ENCODE results near the gene HLCS. TPM values are rescaled to one million over a fixed set of nuclear protein-coding genes. Genes with fewer than 3 reads are reported as not detected.

Gene HLCS
- total and polyA plus RNA-seq, 4 experiments from 2014 or later = 8.3 to 14.7 (median 11.3) TPM

DNA sequence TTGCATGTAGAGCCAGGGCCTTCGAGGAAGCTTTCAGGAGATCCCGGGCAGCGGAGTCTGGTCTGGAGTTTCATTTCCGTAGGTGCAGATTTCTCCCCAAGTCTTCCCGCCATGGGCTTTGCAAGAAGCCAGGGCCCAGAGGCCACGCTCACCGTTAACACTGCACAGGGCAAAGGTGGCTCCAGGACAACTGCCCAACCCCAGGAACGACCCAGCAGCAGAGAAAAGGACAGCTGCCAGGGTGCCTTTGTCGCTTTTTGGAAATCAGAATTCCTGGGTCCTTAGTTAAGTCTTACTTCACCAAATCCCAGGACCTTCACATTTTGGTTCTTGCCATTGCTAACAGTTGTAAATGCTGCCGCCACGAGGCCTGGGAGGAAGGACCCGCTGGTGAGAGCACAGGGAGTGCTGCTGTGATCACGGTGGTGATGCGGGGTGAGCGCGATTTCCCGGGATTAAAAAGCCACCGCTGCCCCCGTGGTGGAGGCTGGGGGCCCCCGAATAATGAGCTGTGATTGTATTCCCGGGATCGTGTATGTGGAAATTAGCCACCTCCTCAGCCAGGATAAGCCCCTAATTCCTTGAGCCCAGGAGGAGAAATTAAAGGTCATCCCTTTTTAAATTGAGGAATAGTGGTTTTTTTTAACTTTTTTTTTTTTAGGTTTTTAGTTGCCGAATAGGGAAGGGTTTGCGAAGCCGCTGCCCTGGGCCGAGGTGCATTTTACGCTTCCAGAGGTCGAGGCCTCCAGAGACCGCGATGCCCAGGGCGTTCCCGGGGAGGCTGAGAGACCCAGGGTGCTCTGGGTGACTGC is 259.3 kb downstream of the HLCS start:
- Histone ChIP-seq H3K9me3 (ENCODE audit: control insufficient read depth in 1 of 2, low read length in 2 of 2) (no peaks in the 10 kb centered on the region), H3K36me3 (ENCODE audit: insufficient read depth, low read length) (no peaks in the 10 kb centered on the region), H3K4me1 (ENCODE audit: insufficient read depth, low read length) (peaks cover 26% of the 10 kb centered on the region), H3K27ac (ENCODE audit: low read depth, low read length) (no peak overlapping the region), H3K27me3 (ENCODE audit: insufficient read depth, low read length) (peaks cover 41% of the 10 kb centered on the region), H3K4me3 (ENCODE audit: low read length in 2 of 2) (no peak overlapping the region)
- no peak for DNase-seq
- Mint-ChIP-seq H3K27me3 (peaks cover 57 to 62% of the 10 kb centered on the region in 2 donors), H3K36me3 (no peaks in the 10 kb centered on the region), H3K4me3 (peak overlapping the region in 4 of 8 donors; percentile 52 to 72 (median 58)), H3K27ac (no peak overlapping the region), H3K4me1 (peaks cover 8 to 46% (median 29%) of the 10 kb centered on the region in 4 donors), H3K9me3 (no peaks in the 10 kb centered on the region)
- ChIA-PET CTCF (ENCODE audit: partially characterized antibody) (no interaction called here), POLR2A (ENCODE audit: partially characterized antibody) (no interaction called here)
- intact Hi-C loops (cut with micrococcal nuclease) = no loop called here

DNA sequence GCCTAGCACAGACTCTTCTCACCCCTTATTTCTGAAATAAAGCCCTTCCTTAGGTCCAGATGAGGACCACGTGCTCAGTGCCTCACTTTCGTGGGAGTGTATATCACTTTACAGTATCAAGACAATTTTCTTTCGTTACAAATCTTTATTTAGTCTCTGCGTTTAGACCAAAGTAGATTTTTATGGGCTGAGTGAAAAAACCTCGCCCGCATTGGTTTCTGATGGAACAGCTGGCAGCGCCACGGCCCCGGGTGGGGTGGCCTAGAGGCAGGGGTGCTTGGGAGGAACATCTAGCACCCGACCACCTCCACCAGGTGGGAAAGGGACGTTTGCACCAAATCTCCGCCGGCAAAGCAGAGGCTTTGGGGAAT is 260.0 kb downstream of the HLCS start:
- CTCF ChIA-PET (ENCODE audit: partially characterized antibody) = no interaction called here
- no peaks in the 10 kb centered on the region for H3K9me3 Mint-ChIP-seq

DNA sequence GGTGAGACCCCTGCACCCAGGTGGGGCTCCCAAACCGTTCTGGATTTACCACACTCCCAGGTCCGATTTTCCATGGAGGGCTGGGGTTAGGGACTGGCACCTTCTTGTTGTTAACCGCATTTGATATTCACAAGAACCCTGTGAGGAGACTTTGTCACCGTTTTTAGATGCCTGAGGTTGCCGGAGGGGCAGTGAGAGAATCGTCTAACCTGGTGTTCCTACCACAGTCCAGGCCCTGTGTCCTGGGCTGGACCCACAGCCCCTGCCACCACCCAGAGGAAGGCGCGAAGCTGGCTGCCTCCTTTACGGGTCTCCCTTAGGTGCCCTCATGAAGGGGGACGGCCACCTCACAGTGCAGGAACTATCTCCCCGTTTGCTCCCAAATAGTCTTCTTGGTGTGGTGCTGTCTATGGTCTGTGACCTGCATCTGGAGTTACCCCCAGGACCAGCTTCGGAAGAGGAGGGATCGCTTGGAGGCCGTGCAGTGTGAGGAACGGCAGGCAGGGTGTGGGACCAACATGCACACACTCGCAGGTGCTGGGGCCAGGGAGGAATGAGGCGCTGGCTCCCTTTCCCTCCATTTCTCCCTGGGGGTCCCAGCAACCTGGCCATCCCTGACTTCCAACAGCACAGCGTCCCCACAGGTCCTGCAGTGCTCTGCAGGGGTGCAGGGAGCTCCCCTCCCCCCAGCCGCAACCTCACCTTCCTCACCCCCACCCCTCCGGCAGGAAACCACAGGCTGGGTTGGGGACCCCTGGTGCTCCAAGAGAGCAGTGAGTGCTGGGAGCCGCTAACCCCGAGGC is 260.6 kb downstream of the HLCS start:
- Mint-ChIP-seq H3K9me3 (no peaks in the 10 kb centered on the region), H3K27ac (no peak overlapping the region), H3K4me1 (peaks cover 10 to 52% (median 35%) of the 10 kb centered on the region in 4 donors), H3K4me3 (peak overlapping the region in 7 of 8 donors; percentile 29 to 72 (median 57)), H3K27me3 (peaks cover 60 to 62% of the 10 kb centered on the region in 2 donors), H3K36me3 (no peaks in the 10 kb centered on the region)
- no peak overlapping the region for H3K4me3 ChIP-seq (ENCODE audit: low read length in 2 of 2)
- peaks cover 30% of the 10 kb centered on the region for H3K4me1 ChIP-seq (ENCODE audit: insufficient read depth, low read length)
- CTCF ChIA-PET (ENCODE audit: partially characterized antibody) = no interaction called here
- intact Hi-C loops (cut with micrococcal nuclease) = no loop called here
- POLR2A ChIA-PET (ENCODE audit: partially characterized antibody) = no interaction called here
- no peaks in the 10 kb centered on the region for H3K36me3 ChIP-seq (ENCODE audit: insufficient read depth, low read length)
- H3K27me3 ChIP-seq (ENCODE audit: insufficient read depth, low read length) = peaks cover 41% of the 10 kb centered on the region
- no peak for DNase-seq
- no peaks in the 10 kb centered on the region for H3K9me3 ChIP-seq (ENCODE audit: control insufficient read depth in 1 of 2, low read length in 2 of 2)
- no peak overlapping the region for H3K27ac ChIP-seq (ENCODE audit: low read depth, low read length)

More for the DNA sequence above, 260.0 kb downstream of the HLCS start:
- H3K4me3 Mint-ChIP-seq = peak overlapping the region in 7 of 8 donors; percentile 29 to 72 (median 57)
- no peak overlapping the region for H3K4me3 ChIP-seq (ENCODE audit: low read length in 2 of 2)
- H3K9me3 ChIP-seq (ENCODE audit: control insufficient read depth in 1 of 2, low read length in 2 of 2) = no peaks in the 10 kb centered on the region
- no peaks in the 10 kb centered on the region for H3K36me3 Mint-ChIP-seq
- no peaks in the 10 kb centered on the region for H3K36me3 ChIP-seq (ENCODE audit: insufficient read depth, low read length)
- no peak overlapping the region for H3K27ac ChIP-seq (ENCODE audit: low read depth, low read length)
- H3K4me1 ChIP-seq (ENCODE audit: insufficient read depth, low read length) = peaks cover 26% of the 10 kb centered on the region
- peaks cover 10 to 50% (median 34%) of the 10 kb centered on the region in 4 donors for H3K4me1 Mint-ChIP-seq
- intact Hi-C loops (cut with micrococcal nuclease) = no loop called here
- H3K27me3 ChIP-seq (ENCODE audit: insufficient read depth, low read length) = peaks cover 47% of the 10 kb centered on the region
- peaks cover 64 to 66% of the 10 kb centered on the region in 2 donors for H3K27me3 Mint-ChIP-seq
- POLR2A ChIA-PET (ENCODE audit: partially characterized antibody) = no interaction called here
- H3K27ac Mint-ChIP-seq = no peak overlapping the region
- no peak for DNase-seq

DNA sequence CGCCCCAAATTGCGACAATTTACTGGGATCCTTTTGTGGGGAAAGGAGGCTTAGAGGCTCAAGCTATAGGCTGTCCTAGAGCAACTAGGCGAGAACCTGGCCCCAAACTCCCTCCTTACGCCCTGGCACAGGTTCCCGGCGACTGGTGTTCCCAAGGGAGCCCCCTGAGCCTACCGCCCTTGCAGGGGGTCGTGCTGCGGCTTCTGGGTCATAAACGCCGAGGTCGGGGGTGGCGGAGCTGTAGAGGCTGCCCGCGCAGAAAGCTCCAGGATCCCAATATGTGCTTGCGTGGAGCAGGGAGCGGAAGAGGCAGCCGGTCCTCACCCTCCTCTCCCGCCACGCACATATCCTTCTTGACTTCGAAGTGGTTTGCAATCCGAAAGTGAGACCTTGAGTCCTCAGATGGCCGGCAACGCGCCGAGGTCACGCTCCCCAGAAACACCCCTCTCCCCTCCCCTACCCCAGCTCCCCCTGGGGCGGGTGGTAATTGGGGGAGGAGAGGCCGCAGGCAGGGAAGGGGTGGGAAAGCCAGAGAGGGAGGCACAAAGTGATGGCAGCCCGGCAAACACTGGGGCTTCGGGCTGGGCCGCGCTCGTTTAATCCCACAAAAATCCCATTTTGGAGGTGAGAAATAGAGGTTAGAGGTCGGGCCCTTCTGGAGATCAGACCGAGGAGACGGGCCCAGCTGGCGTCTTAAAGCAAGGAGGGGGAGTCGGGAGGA is 261.4 kb downstream of the HLCS start:
- Mint-ChIP-seq H3K36me3 (no peaks in the 10 kb centered on the region), H3K4me3 (peak overlapping the region in 3 of 8 donors; percentile 35 to 59 (median 51)), H3K27me3 (peaks cover 61 to 64% of the 10 kb centered on the region in 2 donors), H3K9me3 (no peaks in the 10 kb centered on the region), H3K27ac (no peak overlapping the region), H3K4me1 (peaks cover 13 to 55% (median 37%) of the 10 kb centered on the region in 4 donors)
- Histone ChIP-seq H3K27me3 (ENCODE audit: insufficient read depth, low read length) (peaks cover 36% of the 10 kb centered on the region), H3K9me3 (ENCODE audit: control insufficient read depth in 1 of 2, low read length in 2 of 2) (no peaks in the 10 kb centered on the region), H3K4me1 (ENCODE audit: insufficient read depth, low read length) (peaks cover 36% of the 10 kb centered on the region), H3K27ac (ENCODE audit: low read depth, low read length) (no peak overlapping the region), H3K4me3 (ENCODE audit: low read length in 2 of 2) (no peak overlapping the region), H3K36me3 (ENCODE audit: insufficient read depth, low read length) (no peaks in the 10 kb centered on the region)
- DNase-seq = no peak
- CTCF ChIA-PET (ENCODE audit: partially characterized antibody) = no interaction called here
- intact Hi-C loops (cut with micrococcal nuclease) = no loop called here
- POLR2A ChIA-PET (ENCODE audit: partially characterized antibody) = no interaction called here

DNA sequence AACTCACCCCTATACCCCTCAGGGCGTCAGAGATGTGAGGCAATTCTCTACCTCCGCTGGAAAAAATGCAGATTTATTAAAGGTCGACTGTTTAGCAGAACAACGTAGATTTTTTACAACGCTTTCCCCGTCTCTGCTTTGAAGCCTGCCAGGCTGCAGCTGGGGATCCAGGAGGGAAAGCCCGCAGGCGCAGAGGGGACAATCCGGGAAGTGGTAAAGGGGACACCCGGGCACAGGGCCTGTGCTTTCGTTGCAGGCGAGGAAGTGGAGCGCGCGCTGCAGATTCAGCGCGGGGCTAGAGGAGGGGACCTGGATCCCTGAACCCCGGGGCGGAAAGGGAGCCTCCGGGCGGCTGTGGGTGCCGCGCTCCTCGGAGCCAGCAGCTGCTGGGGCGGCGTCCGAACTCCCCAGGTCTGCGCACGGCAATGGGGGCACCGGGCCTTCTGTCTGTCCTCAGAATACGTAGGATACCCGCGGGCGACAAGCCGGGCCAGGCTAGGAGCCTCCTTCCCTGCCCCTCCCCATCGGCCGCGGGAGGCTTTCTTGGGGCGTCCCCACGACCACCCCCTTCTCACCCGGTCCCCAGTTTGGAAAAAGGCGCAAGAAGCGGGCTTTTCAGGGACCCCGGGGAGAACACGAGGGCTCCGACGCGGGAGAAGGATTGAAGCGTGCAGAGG is 262.1 kb downstream of the HLCS start:
- DNase-seq = no peak
- Histone ChIP-seq H3K27me3 (ENCODE audit: insufficient read depth, low read length) (peaks cover 37% of the 10 kb centered on the region), H3K4me3 (ENCODE audit: low read length in 2 of 2) (no peak overlapping the region), H3K27ac (ENCODE audit: low read depth, low read length) (no peak overlapping the region), H3K4me1 (ENCODE audit: insufficient read depth, low read length) (peaks cover 40% of the 10 kb centered on the region), H3K9me3 (ENCODE audit: control insufficient read depth in 1 of 2, low read length in 2 of 2) (no peaks in the 10 kb centered on the region), H3K36me3 (ENCODE audit: insufficient read depth, low read length) (no peaks in the 10 kb centered on the region)
- Mint-ChIP-seq H3K27me3 (peaks cover 58 to 64% of the 10 kb centered on the region in 2 donors), H3K36me3 (no peaks in the 10 kb centered on the region), H3K4me3 (peak overlapping the region in 2 of 8 donors; percentile 30 to 33), H3K4me1 (peaks cover 14 to 51% (median 35%) of the 10 kb centered on the region in 4 donors), H3K9me3 (no peaks in the 10 kb centered on the region), H3K27ac (no peak overlapping the region)
- intact Hi-C loops (cut with micrococcal nuclease) = no loop called here
- ChIA-PET POLR2A (ENCODE audit: partially characterized antibody) (no interaction called here), CTCF (ENCODE audit: partially characterized antibody) (no interaction called here)

DNA sequence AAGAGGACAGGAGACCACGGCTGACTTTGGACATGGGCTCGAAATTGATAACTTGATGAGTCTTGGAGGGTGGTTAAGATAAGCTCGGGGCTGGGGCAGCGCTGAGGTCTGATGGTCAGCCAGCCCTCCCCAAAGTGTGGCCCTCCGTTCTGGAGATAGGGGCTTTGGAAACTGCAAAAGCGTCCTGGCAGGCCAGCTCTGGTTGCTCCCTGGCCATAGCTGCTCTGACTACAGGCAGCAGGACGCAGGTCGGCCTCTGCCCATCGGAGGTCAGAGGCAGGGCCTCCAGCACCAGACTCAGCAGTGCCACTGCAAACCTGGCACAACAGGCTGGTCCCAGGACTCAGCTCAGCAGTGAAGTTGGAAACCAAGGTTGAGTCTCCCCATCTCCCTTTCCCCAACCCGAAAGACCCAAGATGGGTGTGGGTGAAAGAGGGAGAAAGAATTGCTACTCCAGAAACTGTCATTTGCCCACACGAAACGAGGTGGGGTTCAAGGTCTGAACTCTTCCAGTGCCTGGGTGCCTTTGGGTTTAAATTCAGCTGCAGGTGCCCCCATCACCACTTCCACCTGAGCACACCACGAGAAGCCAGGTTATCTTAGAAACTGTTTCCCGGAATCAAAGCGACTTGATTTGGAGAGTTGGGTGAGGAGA is 262.7 kb downstream of the HLCS start:
- ChIA-PET POLR2A (ENCODE audit: partially characterized antibody) (no interaction called here), CTCF (ENCODE audit: partially characterized antibody) (no interaction called here)
- no peaks in the 10 kb centered on the region for H3K9me3 Mint-ChIP-seq
- H3K27ac ChIP-seq (ENCODE audit: low read depth, low read length) = no peak overlapping the region
- peak overlapping the region in 1 of 8 donors; percentile 30 for H3K4me3 Mint-ChIP-seq
- H3K27me3 ChIP-seq (ENCODE audit: insufficient read depth, low read length) = peaks cover 37% of the 10 kb centered on the region
- intact Hi-C loops (cut with micrococcal nuclease) = no loop called here
- DNase-seq = no peak
- H3K27me3 Mint-ChIP-seq = peaks cover 57 to 63% of the 10 kb centered on the region in 2 donors
- H3K4me1 Mint-ChIP-seq = peaks cover 13 to 48% (median 34%) of the 10 kb centered on the region in 4 donors
- no peaks in the 10 kb centered on the region for H3K36me3 Mint-ChIP-seq
- peaks cover 40% of the 10 kb centered on the region for H3K4me1 ChIP-seq (ENCODE audit: insufficient read depth, low read length)
- H3K27ac Mint-ChIP-seq = no peak overlapping the region
- H3K9me3 ChIP-seq (ENCODE audit: control insufficient read depth in 1 of 2, low read length in 2 of 2) = no peaks in the 10 kb centered on the region
- no peak overlapping the region for H3K4me3 ChIP-seq (ENCODE audit: low read length in 2 of 2)
- H3K36me3 ChIP-seq (ENCODE audit: insufficient read depth, low read length) = no peaks in the 10 kb centered on the region

Data from CD4-positive, alpha-beta memory T cell (primary cell).